HG02678 (cell line): ENCODE data around the gene USH2A.
"Not testable (repeated sequence)": the region's sequence is repeated elsewhere in the genome, so short reads cannot be mapped to it uniquely, and the experiment has no call there.

Experiments used
- ATAC-seq: cut with Tn5 transposase; IDR thresholded peaks from one replicate; pipeline ENCODE4 v1.9.1; 2021; ENCODE audit warnings: mild to moderate bottlenecking, moderate library complexity; ENCODE audit not compliant: unreplicated experiment

The USH2A gene

GRCh38 chr1:216207154-216207553 is 216.1 kb downstream of the USH2A start:
- ATAC-seq: no peak

GRCh38 chr1:216205176-216205575 is 218.1 kb downstream of the USH2A start:
- ATAC-seq: no peak

- ATAC-seq: no peak
Measured at GRCh38 chr1:216201946-216202345, 221.3 kb downstream of the USH2A start.

- ATAC-seq: no peak
Measured at GRCh38 chr1:216200941-216201340, 222.3 kb downstream of the USH2A start.

- no peak for ATAC-seq
Measured at GRCh38 chr1:216194721-216195120, 228.5 kb downstream of the USH2A start.

- no peak for ATAC-seq
Measured at GRCh38 chr1:216193839-216194443, 229.3 kb downstream of the USH2A start.

GRCh38 chr1:216190438-216190837 is 232.8 kb downstream of the USH2A start:
- ATAC-seq: no peak

- ATAC-seq: no peak
Measured at GRCh38 chr1:216186816-216187215, 236.4 kb downstream of the USH2A start.

GRCh38 chr1:216186141-216186540 is 237.1 kb downstream of the USH2A start:
- no peak for ATAC-seq

- no peak for ATAC-seq
Measured at GRCh38 chr1:216184126-216184680, 239.0 kb downstream of the USH2A start.

- ATAC-seq: no peak
Measured at GRCh38 chr1:216183454-216183853, 239.8 kb downstream of the USH2A start.

GRCh38 chr1:216183007-216183406 is 240.2 kb downstream of the USH2A start:
- ATAC-seq: no peak

GRCh38 chr1:216181590-216181989 is 241.7 kb downstream of the USH2A start:
- no peak for ATAC-seq

- no peak for ATAC-seq
Measured at GRCh38 chr1:216178281-216178680, 245.0 kb downstream of the USH2A start.

- ATAC-seq: no peak
Measured at GRCh38 chr1:216176970-216177369, 246.3 kb downstream of the USH2A start.

GRCh38 chr1:216175714-216176113 is 247.5 kb downstream of the USH2A start:
- no peak for ATAC-seq

GRCh38 chr1:216173376-216173995 is 249.8 kb downstream of the USH2A start:
- no peak for ATAC-seq

- no peak for ATAC-seq
Measured at GRCh38 chr1:216169351-216169750, 253.9 kb downstream of the USH2A start.

GRCh38 chr1:216168546-216168945 is 254.7 kb downstream of the USH2A start:
- no peak for ATAC-seq

- ATAC-seq: no peak
Measured at GRCh38 chr1:216154063-216154462, 269.2 kb downstream of the USH2A start.

GRCh38 chr1:216153130-216153529 is 270.1 kb downstream of the USH2A start:
- no peak for ATAC-seq

GRCh38 chr1:216145451-216146018 is 277.7 kb downstream of the USH2A start:
- not testable (repeated sequence) for ATAC-seq
